Measurements from ENCODE around the gene CHN2.

- TF ChIP-seq EZH2phosphoT487 (conservative IDR thresholded peaks at IDR 0.05; ENCODE audit: low read length), result no peak
- TF ChIP-seq, protein P1, sequence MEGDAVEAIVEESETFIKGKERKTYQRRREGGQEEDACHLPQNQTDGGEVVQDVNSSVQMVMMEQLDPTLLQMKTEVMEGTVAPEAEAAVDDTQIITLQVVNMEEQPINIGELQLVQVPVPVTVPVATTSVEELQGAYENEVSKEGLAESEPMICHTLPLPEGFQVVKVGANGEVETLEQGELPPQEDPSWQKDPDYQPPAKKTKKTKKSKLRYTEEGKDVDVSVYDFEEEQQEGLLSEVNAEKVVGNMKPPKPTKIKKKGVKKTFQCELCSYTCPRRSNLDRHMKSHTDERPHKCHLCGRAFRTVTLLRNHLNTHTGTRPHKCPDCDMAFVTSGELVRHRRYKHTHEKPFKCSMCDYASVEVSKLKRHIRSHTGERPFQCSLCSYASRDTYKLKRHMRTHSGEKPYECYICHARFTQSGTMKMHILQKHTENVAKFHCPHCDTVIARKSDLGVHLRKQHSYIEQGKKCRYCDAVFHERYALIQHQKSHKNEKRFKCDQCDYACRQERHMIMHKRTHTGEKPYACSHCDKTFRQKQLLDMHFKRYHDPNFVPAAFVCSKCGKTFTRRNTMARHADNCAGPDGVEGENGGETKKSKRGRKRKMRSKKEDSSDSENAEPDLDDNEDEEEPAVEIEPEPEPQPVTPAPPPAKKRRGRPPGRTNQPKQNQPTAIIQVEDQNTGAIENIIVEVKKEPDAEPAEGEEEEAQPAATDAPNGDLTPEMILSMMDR (IDR thresholded peaks at IDR 0.05; ENCODE audit: insufficient read depth, low read length, poor library complexity, severe bottlenecking), result no peak
Measured at GRCh38 chr7:29177963-29178600, 16.5 kb upstream of the CHN2 start.
